ENCODE results near the gene INPP5D.

INPP5D gene

DNA sequence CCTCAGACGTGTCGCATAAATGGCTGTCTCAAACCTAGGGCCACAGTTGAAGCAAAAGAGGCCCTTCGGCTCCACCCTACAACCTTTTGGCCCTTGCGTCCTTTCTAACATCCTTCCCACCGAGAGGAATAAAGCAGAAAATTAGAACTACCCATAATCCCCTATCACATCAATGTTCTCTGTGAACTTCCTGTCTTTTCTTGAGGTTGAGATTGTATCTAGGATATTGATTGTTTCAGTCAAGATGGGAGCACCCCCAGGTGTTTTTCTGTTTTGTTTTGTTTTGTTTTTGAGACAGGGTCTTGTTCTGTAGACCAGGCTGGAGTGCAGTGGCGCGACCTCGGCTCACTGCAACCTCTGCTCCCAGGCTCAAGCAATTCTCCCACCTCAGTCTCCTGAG is 23.6 kb downstream of the INPP5D start:
- no peak for DNase-seq (ENCODE audit: low spot score)
- no peak for TF ChIP-seq CTCF (conservative IDR thresholded peaks at IDR 0.05; ENCODE audit: low read depth)
- ChIA-PET POLR2A (ENCODE audit: low non-redundant PET) (no interaction called here), CTCF (no interaction called here)
- no peak overlapping the region for H3K27ac ChIP-seq

DNA sequence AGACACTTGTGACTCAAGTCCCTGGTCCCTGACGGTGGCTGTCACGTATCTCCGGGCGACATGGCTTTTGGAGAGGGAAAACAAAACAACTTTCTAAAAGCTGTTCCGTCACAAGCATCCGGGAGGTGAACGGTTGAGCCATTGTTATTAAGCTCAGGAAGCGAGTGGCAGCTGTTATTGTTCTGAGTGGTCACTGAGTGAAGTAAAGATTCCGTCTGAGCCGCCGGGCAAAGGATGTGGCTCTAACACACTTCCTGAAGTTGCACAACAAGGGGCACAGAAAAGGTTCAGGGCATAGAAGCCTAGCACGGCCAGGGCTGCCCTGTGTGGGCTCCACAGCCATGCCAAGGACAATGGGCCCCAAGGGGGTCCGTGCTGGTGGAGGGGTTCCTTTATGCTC is 24.3 kb downstream of the INPP5D start:
- CTCF ChIA-PET = interaction anchor here (0.6 kb wide), 1 partner anchor 116 kb away, joined by 3 read pairs; no protein-coding TSS in a partner anchor
- TF ChIP-seq CTCF (conservative IDR thresholded peaks at IDR 0.05; ENCODE audit: low read depth) = no peak
- POLR2A ChIA-PET (ENCODE audit: low non-redundant PET) = no interaction called here
- H3K27ac ChIP-seq = no peak overlapping the region
- DNase-seq (ENCODE audit: low spot score) = no peak

DNA sequence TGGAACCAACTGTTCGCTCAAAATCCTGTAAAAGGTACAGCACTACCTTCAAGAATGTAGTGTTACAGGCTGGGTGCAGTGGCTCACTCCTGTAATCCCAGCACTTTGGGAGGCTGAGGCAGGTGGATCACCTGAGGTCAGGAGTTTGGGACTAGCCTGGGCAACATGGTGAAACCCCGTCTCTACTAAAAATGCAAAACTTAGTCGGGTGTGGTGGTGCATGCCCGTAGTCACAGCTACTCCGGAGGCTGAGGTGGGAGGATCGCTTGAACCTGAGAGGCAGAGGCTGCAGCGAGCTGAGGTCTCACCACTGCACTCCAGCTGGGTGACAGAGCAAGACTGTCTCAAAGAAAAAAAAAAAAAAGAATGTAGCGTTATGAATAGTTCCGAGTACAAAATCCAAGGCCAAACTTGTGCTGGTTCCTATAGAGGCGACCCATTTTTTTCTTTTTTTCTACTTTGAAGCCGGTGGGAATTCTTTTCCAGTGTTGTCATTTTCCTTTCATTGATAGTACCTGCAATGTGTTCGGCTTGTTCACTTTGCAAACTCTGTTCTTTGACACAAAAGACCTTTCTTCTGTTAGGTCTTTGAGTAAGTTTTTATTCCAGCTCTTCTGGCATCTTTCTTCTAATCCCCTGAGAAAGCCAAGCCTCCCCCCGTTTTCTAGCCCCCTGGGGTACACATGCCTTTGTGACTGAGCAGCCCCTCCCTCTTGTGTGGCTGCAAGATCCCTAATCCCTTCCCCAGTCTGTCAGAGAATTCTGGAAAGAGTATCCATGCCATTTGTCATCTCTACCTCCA is 25.1 kb downstream of the INPP5D start:
- TF ChIP-seq CTCF (conservative IDR thresholded peaks at IDR 0.05; ENCODE audit: low read depth) = no peak
- CTCF ChIA-PET = interaction anchor here (0.6 kb wide), 1 partner anchor 115 kb away, joined by 3 read pairs; no protein-coding TSS in a partner anchor
- DNase-seq (ENCODE audit: low spot score) = no peak
- H3K27ac ChIP-seq = no peak overlapping the region
- POLR2A ChIA-PET (ENCODE audit: low non-redundant PET) = no interaction called here

GRCh38 chr2:233085839-233086150 is 25.7 kb downstream of the INPP5D start:
- ChIA-PET POLR2A (ENCODE audit: low non-redundant PET) (no interaction called here), CTCF (no interaction called here)
- DNase-seq (ENCODE audit: low spot score) = no peak
- TF ChIP-seq CTCF (conservative IDR thresholded peaks at IDR 0.05; ENCODE audit: low read depth) = no peak
- no peak overlapping the region for H3K27ac ChIP-seq

GRCh38 chr2:233087713-233088112 is 27.6 kb downstream of the INPP5D start:
- CTCF ChIA-PET = interaction anchor here (0.7 kb wide), 1 partner anchor 250 kb away, joined by 4 read pairs; no protein-coding TSS in a partner anchor
- DNase-seq (ENCODE audit: low spot score) = no peak
- H3K27ac ChIP-seq = no peak overlapping the region
- no peak for TF ChIP-seq CTCF (conservative IDR thresholded peaks at IDR 0.05; ENCODE audit: low read depth)
- POLR2A ChIA-PET (ENCODE audit: low non-redundant PET) = no interaction called here

DNA sequence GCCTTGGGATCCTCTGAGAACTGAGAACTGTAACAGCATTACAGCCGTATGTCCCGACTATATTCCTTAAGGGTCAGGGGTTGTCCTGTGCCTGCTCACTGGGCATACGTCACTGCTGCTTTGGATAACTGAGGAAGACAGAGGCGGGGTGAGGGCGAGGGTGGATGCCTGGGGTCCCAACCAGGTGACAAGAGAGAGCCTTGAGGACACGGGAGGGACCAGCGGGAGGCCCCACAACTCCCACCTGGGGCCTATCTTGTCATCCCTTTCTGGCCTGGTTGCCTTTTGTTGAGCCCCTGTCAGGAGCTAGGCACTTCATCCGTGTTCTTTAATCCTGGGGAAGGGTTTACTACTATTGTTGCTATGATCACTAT is 28.8 kb downstream of the INPP5D start:
- no peak overlapping the region for H3K27ac ChIP-seq
- ChIA-PET POLR2A (ENCODE audit: low non-redundant PET) (no interaction called here), CTCF (no interaction called here)
- no peak for DNase-seq (ENCODE audit: low spot score)
- no peak for TF ChIP-seq CTCF (conservative IDR thresholded peaks at IDR 0.05; ENCODE audit: low read depth)
